Memory B cell (primary cell): ENCODE results near the gene DHH.
"Not testable (repeated sequence)": the region's sequence is repeated elsewhere in the genome, so short reads cannot be mapped to it uniquely, and the experiment has no call there.

Source experiments
- ATAC-seq: fragments of 150-1000 bp; cut with Tn5 transposase; 2 replicates; pipeline ENCODE4 v1.10.0; 2021; ENCODE audit warnings: low read depth, mild to moderate bottlenecking, moderate library complexity
- DNase-seq, 2 donors: peaks; one replicate each; pipeline ENCODE4 v3.0.0; 2022; ENCODE audit warnings: low spot score in 2 of 2
- H3K27ac Mint-ChIP-seq: one replicate; pipeline ENCODE4 v1.8.0; 2022; ENCODE audit warnings: mild to moderate bottlenecking, moderate library complexity, mixed read lengths
- H3K27me3 Mint-ChIP-seq: one replicate; pipeline ENCODE4 v1.8.0; 2022; ENCODE audit warnings: mixed read lengths
- H3K36me3 Mint-ChIP-seq: one replicate; pipeline ENCODE4 v1.8.0; 2022; ENCODE audit warnings: mild to moderate bottlenecking, mixed read lengths
- H3K4me1 Mint-ChIP-seq: one replicate; pipeline ENCODE4 v1.8.0; 2022; ENCODE audit warnings: mixed read lengths
- H3K4me3 Mint-ChIP-seq: one replicate; pipeline ENCODE4 v1.8.0; 2022; ENCODE audit warnings: mild to moderate bottlenecking, moderate library complexity, mixed read lengths
- H3K9me3 Mint-ChIP-seq: one replicate; pipeline ENCODE4 v1.8.0; 2022; ENCODE audit warnings: mixed read lengths

DHH gene

GRCh38 chr12:49127971-49128370 lies 33.4 kb upstream of the DHH start:
- not testable (repeated sequence) for H3K27ac Mint-ChIP-seq, DNase-seq, H3K4me3 Mint-ChIP-seq, H3K9me3 Mint-ChIP-seq, H3K27me3 Mint-ChIP-seq, ATAC-seq
- peaks cover 14% of the 10 kb centered on the region for H3K36me3 Mint-ChIP-seq
- peaks cover 29% of the 10 kb centered on the region for H3K4me1 Mint-ChIP-seq

DNA sequence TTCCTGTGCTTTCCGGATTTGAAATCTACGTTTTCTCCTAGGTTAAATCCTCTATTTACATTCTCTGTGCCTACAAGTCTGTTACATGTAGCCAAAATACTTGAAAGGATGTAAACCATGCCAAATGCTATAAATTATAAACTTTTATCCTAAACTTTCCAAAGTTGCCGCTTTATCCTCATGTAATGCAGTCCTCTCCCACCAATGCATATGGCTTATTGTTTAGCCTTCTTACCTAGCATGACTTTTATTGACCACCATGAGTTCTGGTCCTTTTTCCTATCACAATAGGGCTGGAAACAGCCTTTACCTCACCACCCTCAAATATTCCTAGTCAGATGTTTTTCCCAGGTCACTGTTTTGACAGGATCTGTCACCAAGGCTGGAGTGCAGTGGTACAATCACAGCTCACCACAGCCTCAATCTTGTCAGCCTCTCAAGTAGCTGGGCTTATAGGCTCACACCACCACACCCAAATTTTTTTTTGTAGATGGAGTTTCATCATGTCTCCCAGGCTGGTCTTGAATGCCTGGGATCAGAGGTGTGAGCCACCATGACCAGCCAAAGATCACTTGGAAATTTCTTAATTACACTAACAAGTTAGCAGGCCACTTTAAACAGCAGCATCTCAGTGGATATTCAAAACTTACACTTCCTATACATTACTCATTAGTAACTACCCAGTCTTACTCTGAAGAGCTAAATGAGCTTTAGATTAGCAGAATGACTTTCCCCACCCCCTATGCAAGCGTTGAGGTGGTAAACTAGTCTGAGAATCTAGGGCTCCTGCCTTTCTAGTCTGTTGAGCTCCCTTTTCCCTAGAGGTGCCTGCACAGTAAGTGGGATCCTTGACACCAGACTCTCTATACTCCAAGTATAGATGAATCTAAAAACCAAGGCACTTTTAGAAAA lies 32.5 kb upstream of the DHH start:
- ATAC-seq (no peak), DNase-seq (no peak)
- Mint-ChIP-seq H3K4me3 (no peak overlapping the region), H3K4me1 (peaks cover 27% of the 10 kb centered on the region), H3K27me3 (no peaks in the 10 kb centered on the region), H3K27ac (peak overlapping the region; percentile 48), H3K9me3 (no peaks in the 10 kb centered on the region), H3K36me3 (peaks cover 14% of the 10 kb centered on the region)

GRCh38 chr12:49121047-49121696 lies 26.6 kb upstream of the DHH start:
- DNase-seq = no peak
- H3K9me3 Mint-ChIP-seq = no peaks in the 10 kb centered on the region
- no peak for ATAC-seq
- no peak overlapping the region for H3K4me3 Mint-ChIP-seq
- H3K36me3 Mint-ChIP-seq = no peaks in the 10 kb centered on the region
- H3K27me3 Mint-ChIP-seq = no peaks in the 10 kb centered on the region
- H3K4me1 Mint-ChIP-seq = no peaks in the 10 kb centered on the region
- no peak overlapping the region for H3K27ac Mint-ChIP-seq

DNA sequence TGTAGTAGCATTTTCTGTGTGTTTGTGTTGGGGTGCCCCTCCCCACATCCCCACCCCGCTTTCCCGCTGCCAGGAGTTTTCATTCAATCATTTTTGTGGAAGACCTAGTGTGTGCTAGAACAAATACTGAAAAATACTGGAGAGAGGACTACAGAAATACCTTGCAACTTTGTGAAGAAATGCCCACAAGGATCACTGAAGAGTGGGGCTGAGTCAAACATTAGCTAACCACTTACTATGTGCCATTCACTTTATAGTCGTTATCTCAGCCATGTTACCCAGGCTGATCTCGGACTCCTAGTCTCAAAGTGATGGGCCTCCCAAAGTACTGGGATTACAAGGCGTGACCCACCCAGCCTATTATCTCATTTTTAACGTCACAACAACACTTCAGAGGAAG lies 16.6 kb upstream of the DHH start:
- Mint-ChIP-seq H3K27ac (peak overlapping the region; percentile 93), H3K27me3 (no peaks in the 10 kb centered on the region), H3K4me1 (peaks cover 26% of the 10 kb centered on the region), H3K4me3 (peak overlapping the region; percentile 94), H3K36me3 (no peaks in the 10 kb centered on the region), H3K9me3 (no peaks in the 10 kb centered on the region)
- ATAC-seq = no peak
- DNase-seq = no peak

- Mint-ChIP-seq H3K9me3 (no peaks in the 10 kb centered on the region), H3K4me1 (peaks cover 30% of the 10 kb centered on the region), H3K36me3 (no peaks in the 10 kb centered on the region), H3K4me3 (peak within 1 kb of the TSS; percentile 94), H3K27me3 (no peaks in the 10 kb centered on the region), H3K27ac (peak within 1 kb of the TSS; percentile 93)
- ATAC-seq (peak; percentile 90), DNase-seq (peak; percentile 90 to 96)
These were observed 16.0 kb upstream of the DHH start, which contains the start of gene LMBR1L for GRCh38 chr12:49110464-49111155. Gene LMBR1L (minus strand): TSS chr12:49110847. CDS start chr12:49110555, 292 bp downstream.

GRCh38 chr12:49109641-49110463 lies 15.3 kb upstream of the DHH start:
- Mint-ChIP-seq H3K27ac (peak overlapping the region; percentile 93), H3K4me3 (peak overlapping the region; percentile 94), H3K36me3 (no peaks in the 10 kb centered on the region), H3K27me3 (no peaks in the 10 kb centered on the region), H3K4me1 (peaks cover 33% of the 10 kb centered on the region), H3K9me3 (no peaks in the 10 kb centered on the region)
- ATAC-seq = no peak
- DNase-seq = no peak

- H3K4me3 Mint-ChIP-seq = peak overlapping the region; percentile 94
- DNase-seq = no peak
- no peaks in the 10 kb centered on the region for H3K27me3 Mint-ChIP-seq
- peak overlapping the region; percentile 93 for H3K27ac Mint-ChIP-seq
- no peak for ATAC-seq
- peaks cover 6% of the 10 kb centered on the region for H3K36me3 Mint-ChIP-seq
- peaks cover 33% of the 10 kb centered on the region for H3K4me1 Mint-ChIP-seq
- H3K9me3 Mint-ChIP-seq = no peaks in the 10 kb centered on the region
These were observed 14.4 kb upstream of the DHH start for GRCh38 chr12:49108958-49109404.

DNA sequence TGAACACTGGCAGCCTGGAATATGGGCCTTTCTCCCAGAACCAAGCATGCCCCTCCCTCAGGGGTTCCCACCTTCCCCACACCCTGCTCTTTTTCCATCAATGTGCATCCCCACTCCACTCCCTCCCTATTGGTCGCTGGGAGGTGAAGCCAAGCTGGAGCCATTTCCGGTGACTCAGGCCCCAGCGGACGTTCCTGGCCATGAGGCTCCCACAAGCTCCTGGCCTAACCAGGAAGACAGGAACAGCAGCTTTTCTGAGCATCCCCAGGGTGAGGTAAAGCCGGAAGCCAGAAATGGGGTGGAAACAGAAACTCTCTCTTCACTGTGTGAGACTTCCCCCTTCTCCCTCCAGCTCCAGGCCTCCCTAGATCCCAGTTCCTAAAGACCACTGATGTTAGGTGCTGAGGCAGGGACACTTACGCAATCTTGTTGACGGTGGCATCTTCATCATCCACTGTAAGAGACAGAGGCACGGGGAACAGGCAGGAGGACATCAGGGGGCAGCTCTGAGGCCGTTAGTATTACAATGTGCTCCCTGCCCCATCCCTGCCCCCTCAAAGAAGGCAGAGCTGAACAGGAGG lies 11.0 kb upstream of the DHH start:
- DNase-seq (no peak), ATAC-seq (no peak)
- H3K9me3 Mint-ChIP-seq = no peaks in the 10 kb centered on the region
- peaks cover 17% of the 10 kb centered on the region for H3K36me3 Mint-ChIP-seq
- H3K27ac Mint-ChIP-seq = no peak overlapping the region
- no peaks in the 10 kb centered on the region for H3K27me3 Mint-ChIP-seq
- no peak overlapping the region for H3K4me3 Mint-ChIP-seq
- peaks cover 30% of the 10 kb centered on the region for H3K4me1 Mint-ChIP-seq

- Mint-ChIP-seq H3K36me3 (peaks cover 20% of the 10 kb centered on the region), H3K27me3 (no peaks in the 10 kb centered on the region), H3K9me3 (no peaks in the 10 kb centered on the region), H3K4me1 (peaks cover 28% of the 10 kb centered on the region), H3K4me3 (no peak overlapping the region), H3K27ac (no peak overlapping the region)
- no peak for ATAC-seq
- DNase-seq = no peak
These were observed 10.2 kb upstream of the DHH start for GRCh38 chr12:49104822-49105221.

DNA sequence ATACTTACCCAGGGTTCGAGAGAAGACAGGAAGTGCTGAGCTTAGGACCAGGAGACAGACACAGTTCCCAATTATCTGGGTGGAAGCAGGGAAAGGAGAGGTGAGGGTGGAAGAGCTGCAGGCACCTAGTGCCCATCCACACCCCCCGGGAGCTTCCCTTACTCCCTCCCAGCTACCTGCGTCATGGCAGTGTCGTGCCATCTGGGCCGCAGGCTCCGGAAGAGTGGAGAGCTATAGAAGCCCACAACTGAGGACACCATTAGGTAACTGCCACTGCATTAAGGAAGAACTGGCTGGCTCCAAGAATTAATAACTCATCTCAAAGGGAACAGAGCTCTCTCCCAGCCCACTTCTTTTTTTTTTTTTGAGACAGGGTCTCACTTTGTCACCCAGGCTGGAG lies 5.8 kb upstream of the DHH start:
- DNase-seq (no peak), ATAC-seq (no peak)
- Mint-ChIP-seq H3K27ac (no peak overlapping the region), H3K36me3 (peaks cover 30% of the 10 kb centered on the region), H3K9me3 (no peaks in the 10 kb centered on the region), H3K4me3 (no peak overlapping the region), H3K4me1 (peaks cover 2% of the 10 kb centered on the region), H3K27me3 (peaks cover 3% of the 10 kb centered on the region)

DNA sequence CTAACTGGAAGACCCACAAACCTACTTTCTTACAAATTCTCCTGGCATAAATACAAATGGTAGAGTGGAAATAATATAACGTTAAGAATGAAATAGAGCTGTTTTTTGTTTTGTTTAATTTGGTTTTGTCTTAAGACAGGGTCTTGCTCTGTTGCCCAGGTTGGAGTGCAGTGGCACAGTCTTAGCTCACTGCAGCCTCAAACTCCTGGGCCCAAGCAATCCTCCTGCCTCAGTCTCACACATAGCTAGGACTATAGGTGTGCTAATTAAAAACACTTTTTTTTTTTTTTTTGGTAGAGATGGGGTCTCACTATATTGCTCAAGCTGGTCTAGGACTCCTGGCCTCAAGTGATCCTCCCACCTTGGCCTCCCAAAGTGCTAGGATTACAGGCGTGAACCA lies 4.1 kb upstream of the DHH start:
- ATAC-seq = no peak
- Mint-ChIP-seq H3K36me3 (peaks cover 24% of the 10 kb centered on the region), H3K4me1 (peaks cover 8% of the 10 kb centered on the region), H3K4me3 (no peak overlapping the region), H3K27me3 (peaks cover 11% of the 10 kb centered on the region), H3K27ac (no peak overlapping the region), H3K9me3 (no peaks in the 10 kb centered on the region)
- no peak for DNase-seq

DNA sequence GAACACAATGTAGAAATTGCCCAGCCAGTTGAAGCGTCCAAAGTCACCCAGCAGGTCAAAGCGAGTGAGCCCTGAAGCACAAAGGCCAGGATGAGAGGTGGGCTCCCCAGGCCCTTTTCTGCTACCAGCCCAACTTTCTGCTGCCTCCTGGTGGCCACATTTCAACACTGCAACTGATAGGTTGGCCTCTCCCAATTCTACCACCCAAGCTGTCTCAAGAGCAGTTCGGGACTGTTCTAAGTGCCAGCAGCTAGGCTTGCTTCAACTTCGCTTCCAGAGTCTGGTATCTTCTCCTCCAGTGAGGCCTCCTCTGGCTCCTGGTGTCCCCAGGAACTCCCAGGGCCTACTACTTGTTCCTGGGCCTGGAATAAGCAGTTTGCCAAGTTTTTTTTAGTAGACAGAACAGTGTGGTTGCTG lies 3.4 kb upstream of the DHH start:
- Mint-ChIP-seq H3K9me3 (no peaks in the 10 kb centered on the region), H3K4me3 (no peak overlapping the region), H3K27me3 (peaks cover 13% of the 10 kb centered on the region), H3K4me1 (peaks cover 10% of the 10 kb centered on the region), H3K27ac (no peak overlapping the region), H3K36me3 (peaks cover 24% of the 10 kb centered on the region)
- DNase-seq = peak; percentile 60 to 64
- ATAC-seq = peak; percentile 70

DNA sequence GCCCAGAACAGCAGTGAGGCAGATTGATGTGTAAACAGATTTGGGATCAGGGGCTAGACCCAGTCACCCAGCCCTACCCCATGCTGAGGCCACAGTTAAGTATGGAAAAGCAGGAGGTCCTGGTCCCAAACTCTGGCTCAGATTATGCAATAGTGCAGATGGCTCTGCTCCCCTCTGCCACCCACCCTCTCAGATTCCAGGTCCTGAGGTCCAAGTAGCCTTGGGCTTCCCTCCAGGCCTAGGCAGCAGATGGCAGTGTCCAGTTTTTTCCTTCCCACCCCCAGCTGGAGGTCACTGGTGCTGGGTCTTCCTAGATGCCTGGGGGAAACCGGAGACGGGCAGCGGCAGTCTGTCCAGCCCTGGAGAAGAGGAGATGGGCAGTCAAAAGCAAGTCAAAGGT lies 2.8 kb upstream of the DHH start:
- peaks cover 11% of the 10 kb centered on the region for H3K4me1 Mint-ChIP-seq
- H3K9me3 Mint-ChIP-seq = no peaks in the 10 kb centered on the region
- no peak overlapping the region for H3K4me3 Mint-ChIP-seq
- no peak overlapping the region for H3K27ac Mint-ChIP-seq
- DNase-seq (no peak), ATAC-seq (no peak)
- peaks cover 24% of the 10 kb centered on the region for H3K36me3 Mint-ChIP-seq
- peaks cover 13% of the 10 kb centered on the region for H3K27me3 Mint-ChIP-seq
